ENCODE results near the gene GPANK1. TPM values are rescaled to one million over a fixed set of nuclear protein-coding genes. Genes with fewer than 3 reads are reported as not detected.

Gene GPANK1
- total and polyA plus RNA-seq, 4 donors: 10.9 to 22.8 (median 16.2) TPM

GRCh38 chr6:31655349-31656237 lies 9.2 kb downstream of the GPANK1 start, which contains the start of gene APOM:
TSS of gene APOM (plus strand) at chr6:31655894. CDS start at chr6:31655967, 73 bp downstream.
- ATAC-seq (ENCODE audit: low FRiP score) (no peak), DNase-seq (no peak)
- no peak within 1 kb of the TSS for H3K4me3 ChIP-seq (ENCODE audit: low read length in 2 of 2)
- no peaks in the 10 kb centered on the region for H3K4me1 ChIP-seq (ENCODE audit: control insufficient read depth in 1 of 2, insufficient read depth in 2 of 2, low read length in 2 of 2)
- H3K27me3 ChIP-seq (ENCODE audit: control insufficient read depth in 1 of 2, insufficient read depth in 2 of 2, low read length in 1 of 2): no peaks in the 10 kb centered on the region
- peaks cover 0 to 1% of the 10 kb centered on the region in 2 donors for H3K36me3 ChIP-seq (ENCODE audit: control insufficient read depth in 1 of 2, insufficient read depth in 2 of 2, low read length in 1 of 2)
- H3K9me3 ChIP-seq (ENCODE audit: control insufficient read depth, low read length): no peaks in the 10 kb centered on the region
- no peak within 1 kb of the TSS for H3K27ac ChIP-seq (ENCODE audit: low read depth in 1 of 2, low read length in 2 of 2)
- 74 to 83% methylated on average over 8 of the region's 8 CpGs for WGBS, 2 donors
- intact Hi-C loops (cut with DNase I): loop anchor here in 1 of 2 donors (10.0 kb wide), 1 partner anchor 1759 kb away; the partner anchor contains the start of genes CUTA and PHF1

- WGBS, 2 donors: 94% methylated on average over 8 of the region's 8 CpGs
- no peak for ATAC-seq (ENCODE audit: low FRiP score)
- Histone ChIP-seq H3K4me1 (ENCODE audit: control insufficient read depth in 1 of 2, insufficient read depth in 2 of 2, low read length in 2 of 2) (no peaks in the 10 kb centered on the region), H3K4me3 (ENCODE audit: low read length in 2 of 2) (no peak overlapping the region), H3K36me3 (ENCODE audit: control insufficient read depth in 1 of 2, insufficient read depth in 2 of 2, low read length in 1 of 2) (peaks cover 0 to 1% of the 10 kb centered on the region in 2 donors), H3K9me3 (ENCODE audit: control insufficient read depth, low read length) (no peaks in the 10 kb centered on the region), H3K27me3 (ENCODE audit: control insufficient read depth in 1 of 2, insufficient read depth in 2 of 2, low read length in 1 of 2) (no peaks in the 10 kb centered on the region), H3K27ac (ENCODE audit: low read depth in 1 of 2, low read length in 2 of 2) (no peak overlapping the region)
- intact Hi-C loops (cut with DNase I): loop anchor here in 1 of 2 donors (10.0 kb wide), 1 partner anchor 1760 kb away; the partner anchor contains the start of genes CUTA and PHF1
- DNase-seq: no peak
These were observed 10.0 kb downstream of the GPANK1 start for GRCh38 chr6:31654574-31655348.

GRCh38 chr6:31652925-31653724 lies 11.7 kb downstream of the GPANK1 start:
- Histone ChIP-seq H3K36me3 (ENCODE audit: control insufficient read depth in 1 of 2, insufficient read depth in 2 of 2, low read length in 1 of 2) (peaks cover 0 to 8% of the 10 kb centered on the region in 2 donors), H3K27ac (ENCODE audit: low read depth in 1 of 2, low read length in 2 of 2) (peak overlapping the region; percentile 52 to 87), H3K4me3 (ENCODE audit: low read length in 2 of 2) (peak overlapping the region; percentile 32 to 64), H3K4me1 (ENCODE audit: control insufficient read depth in 1 of 2, insufficient read depth in 2 of 2, low read length in 2 of 2) (no peaks in the 10 kb centered on the region), H3K27me3 (ENCODE audit: control insufficient read depth in 1 of 2, insufficient read depth in 2 of 2, low read length in 1 of 2) (no peaks in the 10 kb centered on the region), H3K9me3 (ENCODE audit: control insufficient read depth, low read length) (no peaks in the 10 kb centered on the region)
- ATAC-seq (ENCODE audit: low FRiP score) (peak; percentile 90), DNase-seq (peak; percentile 92 to 93)
- 7 to 8% methylated on average over 37 of the region's 37 CpGs for WGBS, 2 donors
- intact Hi-C loops (cut with DNase I): loop anchor here in 1 of 2 donors (1.0 to 10.0 kb wide), 2 partner anchors 11 to 1762 kb away; partner anchors contain the start of genes CUTA, GPANK1 and PHF1

GRCh38 chr6:31651602-31652191 lies 13.1 kb downstream of the GPANK1 start:
- H3K27ac ChIP-seq (ENCODE audit: low read depth in 1 of 2, low read length in 2 of 2): peak overlapping the region; percentile 87 to 88
- peak; percentile 79 for ATAC-seq (ENCODE audit: low FRiP score)
- no peak for DNase-seq
- intact Hi-C loops (cut with DNase I): loop anchor here in 1 of 2 donors (1.0 to 10.0 kb wide), 2 partner anchors 13 to 1763 kb away; partner anchors contain the start of genes CUTA, GPANK1 and PHF1
- H3K36me3 ChIP-seq (ENCODE audit: control insufficient read depth in 1 of 2, insufficient read depth in 2 of 2, low read length in 1 of 2): peaks cover 0 to 6% of the 10 kb centered on the region in 2 donors
- peak overlapping the region; percentile 32 to 65 for H3K4me3 ChIP-seq (ENCODE audit: low read length in 2 of 2)
- no peaks in the 10 kb centered on the region for H3K4me1 ChIP-seq (ENCODE audit: control insufficient read depth in 1 of 2, insufficient read depth in 2 of 2, low read length in 2 of 2)
- no peaks in the 10 kb centered on the region for H3K27me3 ChIP-seq (ENCODE audit: control insufficient read depth in 1 of 2, insufficient read depth in 2 of 2, low read length in 1 of 2)
- 1 to 3% methylated on average over 29 of the region's 29 CpGs for WGBS, 2 donors
- H3K9me3 ChIP-seq (ENCODE audit: control insufficient read depth, low read length): no peaks in the 10 kb centered on the region

- DNase-seq: no peak
- Histone ChIP-seq H3K4me1 (ENCODE audit: control insufficient read depth in 1 of 2, insufficient read depth in 2 of 2, low read length in 2 of 2) (no peaks in the 10 kb centered on the region), H3K4me3 (ENCODE audit: low read length in 2 of 2) (no peak overlapping the region), H3K27me3 (ENCODE audit: control insufficient read depth in 1 of 2, insufficient read depth in 2 of 2, low read length in 1 of 2) (no peaks in the 10 kb centered on the region), H3K36me3 (ENCODE audit: control insufficient read depth in 1 of 2, insufficient read depth in 2 of 2, low read length in 1 of 2) (peaks cover 4 to 28% of the 10 kb centered on the region in 2 donors), H3K27ac (ENCODE audit: low read depth in 1 of 2, low read length in 2 of 2) (no peak overlapping the region), H3K9me3 (ENCODE audit: control insufficient read depth, low read length) (no peaks in the 10 kb centered on the region)
- no peak for ATAC-seq (ENCODE audit: low FRiP score)
- 94 to 96% methylated on average over 9 of the region's 9 CpGs for WGBS, 2 donors
- intact Hi-C loops (cut with DNase I): no loop called here
These were observed 19.5 kb downstream of the GPANK1 start for GRCh38 chr6:31645325-31645724.

DNA sequence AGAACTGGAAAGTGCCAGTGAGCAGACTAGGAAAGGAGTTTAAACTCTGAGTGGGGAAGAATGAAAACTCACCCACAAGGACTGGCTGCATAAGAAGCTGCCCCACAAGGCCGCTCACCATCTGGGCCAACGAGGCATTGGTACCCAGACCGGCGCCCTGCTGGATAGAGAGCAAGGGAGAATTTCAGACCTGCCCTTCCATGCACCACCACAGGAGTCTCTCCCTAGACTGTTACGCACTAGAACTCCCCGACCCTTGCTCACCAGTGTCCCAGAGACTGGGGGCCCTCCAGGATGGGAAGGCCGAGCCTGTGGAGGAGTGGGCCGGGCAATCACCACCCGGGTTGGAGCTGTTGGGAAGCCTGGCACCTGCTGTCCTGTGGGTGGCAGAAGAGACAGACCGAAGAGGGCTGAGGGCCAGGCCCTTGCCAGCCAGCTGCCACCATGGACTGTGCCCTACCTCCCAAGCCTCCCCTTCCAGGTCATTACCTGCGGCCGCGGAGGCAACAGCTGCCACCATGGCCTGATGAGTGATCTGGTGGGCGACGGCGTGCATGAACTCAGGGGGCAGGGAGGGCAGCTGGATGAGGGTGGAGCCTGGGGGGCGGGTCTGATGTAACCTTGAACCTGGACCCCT lies 20.9 kb downstream of the GPANK1 start:
- H3K27ac ChIP-seq (ENCODE audit: low read depth in 1 of 2, low read length in 2 of 2): no peak overlapping the region
- H3K4me1 ChIP-seq (ENCODE audit: control insufficient read depth in 1 of 2, insufficient read depth in 2 of 2, low read length in 2 of 2): no peaks in the 10 kb centered on the region
- ATAC-seq (ENCODE audit: low FRiP score): no peak
- H3K9me3 ChIP-seq (ENCODE audit: control insufficient read depth, low read length): no peaks in the 10 kb centered on the region
- no peak overlapping the region for H3K4me3 ChIP-seq (ENCODE audit: low read length in 2 of 2)
- 87 to 88% methylated on average over 17 of the region's 17 CpGs for WGBS, 2 donors
- intact Hi-C loops (cut with DNase I): loop anchor here in 1 of 2 donors (2.0 kb wide), 1 partner anchor 17 kb away; no protein-coding TSS in a partner anchor
- H3K27me3 ChIP-seq (ENCODE audit: control insufficient read depth in 1 of 2, insufficient read depth in 2 of 2, low read length in 1 of 2): no peaks in the 10 kb centered on the region
- DNase-seq: no peak
- H3K36me3 ChIP-seq (ENCODE audit: control insufficient read depth in 1 of 2, insufficient read depth in 2 of 2, low read length in 1 of 2): peaks cover 4 to 26% of the 10 kb centered on the region in 2 donors

GRCh38 chr6:31642798-31643570 lies 21.8 kb downstream of the GPANK1 start:
- peaks cover 4 to 24% of the 10 kb centered on the region in 2 donors for H3K36me3 ChIP-seq (ENCODE audit: control insufficient read depth in 1 of 2, insufficient read depth in 2 of 2, low read length in 1 of 2)
- H3K4me1 ChIP-seq (ENCODE audit: control insufficient read depth in 1 of 2, insufficient read depth in 2 of 2, low read length in 2 of 2): no peaks in the 10 kb centered on the region
- DNase-seq: no peak
- H3K4me3 ChIP-seq (ENCODE audit: low read length in 2 of 2): no peak overlapping the region
- no peak for ATAC-seq (ENCODE audit: low FRiP score)
- WGBS, 2 donors: 81 to 85% methylated on average over 6 of the region's 6 CpGs
- intact Hi-C loops (cut with DNase I): loop anchor here in 1 of 2 donors (2.0 kb wide), 1 partner anchor 16 kb away; no protein-coding TSS in a partner anchor
- no peaks in the 10 kb centered on the region for H3K9me3 ChIP-seq (ENCODE audit: control insufficient read depth, low read length)
- H3K27ac ChIP-seq (ENCODE audit: low read depth in 1 of 2, low read length in 2 of 2): no peak overlapping the region
- H3K27me3 ChIP-seq (ENCODE audit: control insufficient read depth in 1 of 2, insufficient read depth in 2 of 2, low read length in 1 of 2): no peaks in the 10 kb centered on the region
